GM23338 (cell line): ENCODE results near the gene PRKCQ.

Experiments used
- CREB1 ChIP-seq: fragments of 250-450 bp; sonication (Bioruptor Pico); IDR thresholded peaks from 2 replicates; pipeline ENCODE4 v1.5.0; 2020; ENCODE audit warnings: low read depth, mild to moderate bottlenecking, moderate library complexity
- CTCF ChIP-seq, 2 experiments: fragments of 200-600 bp in 1 of 2; sonication (generic) in 1 of 2; conservative IDR thresholded peaks; 2 replicates each; pipeline versions ENCODE4 v1.5.1 to v1.6.1; 2016 to 2017; ENCODE audit warnings: antibody characterized with exemption in 2 of 2, low read depth in 2 of 2, mild to moderate bottlenecking in 2 of 2, moderate library complexity in 1 of 2
- ETS1 ChIP-seq: IDR thresholded peaks from 2 replicates; pipeline ENCODE4 v1.6.1; 2016; ENCODE audit warnings: antibody characterized with exemption
- EZH2 ChIP-seq: fragments of 200-600 bp; sonication (generic); IDR thresholded peaks from one replicate; pipeline ENCODE4 v1.8.0; 2017; ENCODE audit warnings: antibody characterized with exemption, mild to moderate bottlenecking, low read depth; ENCODE audit not compliant: unreplicated experiment
- EZH2phosphoT487 ChIP-seq: fragments of 200-600 bp; sonication (generic); IDR thresholded peaks from one replicate; pipeline ENCODE4 v1.8.1; 2018; ENCODE audit warnings: antibody characterized with exemption; ENCODE audit not compliant: unreplicated experiment
- JUNB ChIP-seq: IDR thresholded peaks from one replicate; pipeline ENCODE4 v1.6.1; 2016; ENCODE audit warnings: antibody characterized with exemption; ENCODE audit not compliant: unreplicated experiment
- POLR2AphosphoS5 ChIP-seq: IDR thresholded peaks from 2 replicates; pipeline ENCODE4 v1.6.1; 2016; ENCODE audit warnings: antibody characterized with exemption, low read depth
- REST ChIP-seq: IDR thresholded peaks from one replicate; pipeline ENCODE4 v1.6.1; 2018; ENCODE audit warnings: antibody characterized with exemption; ENCODE audit not compliant: unreplicated experiment
- STAT1 ChIP-seq: IDR thresholded peaks from one replicate; pipeline ENCODE4 v1.6.1; 2016; ENCODE audit warnings: antibody characterized with exemption; ENCODE audit not compliant: unreplicated experiment
- ZNF114 ChIP-seq: fragments of 250-450 bp; sonication (Bioruptor Pico); IDR thresholded peaks from 2 replicates; pipeline ENCODE4 v1.5.0; 2020; ENCODE audit warnings: mild to moderate bottlenecking, moderate library complexity
- ZNF331 ChIP-seq: fragments of 250-450 bp; sonication (Bioruptor Pico); IDR thresholded peaks from 2 replicates; pipeline ENCODE4 v1.5.0; 2020; ENCODE audit warnings: low read depth, mild to moderate bottlenecking, moderate library complexity

- TF ChIP-seq EZH2phosphoT487: no peak
- TF ChIP-seq CTCF (conservative IDR thresholded peaks at IDR 0.05; ENCODE audit: low read depth in 2 of 2): no peak
- TF ChIP-seq POLR2AphosphoS5: no peak
- no peak for TF ChIP-seq CREB1 (CRISPR knock-in tag)
- no peak for TF ChIP-seq REST
- TF ChIP-seq JUNB: no peak
- no peak for TF ChIP-seq EZH2
- no peak for TF ChIP-seq STAT1
- TF ChIP-seq ETS1: no peak
- TF ChIP-seq ZNF114: no peak
- no peak for TF ChIP-seq ZNF331 (CRISPR knock-in tag)
Observed at GRCh38 chr10:6494936-6495592, 85.0 kb downstream of the PRKCQ start.
